Measurements from ENCODE around the gene KCNK6.

Gene KCNK6

DNA sequence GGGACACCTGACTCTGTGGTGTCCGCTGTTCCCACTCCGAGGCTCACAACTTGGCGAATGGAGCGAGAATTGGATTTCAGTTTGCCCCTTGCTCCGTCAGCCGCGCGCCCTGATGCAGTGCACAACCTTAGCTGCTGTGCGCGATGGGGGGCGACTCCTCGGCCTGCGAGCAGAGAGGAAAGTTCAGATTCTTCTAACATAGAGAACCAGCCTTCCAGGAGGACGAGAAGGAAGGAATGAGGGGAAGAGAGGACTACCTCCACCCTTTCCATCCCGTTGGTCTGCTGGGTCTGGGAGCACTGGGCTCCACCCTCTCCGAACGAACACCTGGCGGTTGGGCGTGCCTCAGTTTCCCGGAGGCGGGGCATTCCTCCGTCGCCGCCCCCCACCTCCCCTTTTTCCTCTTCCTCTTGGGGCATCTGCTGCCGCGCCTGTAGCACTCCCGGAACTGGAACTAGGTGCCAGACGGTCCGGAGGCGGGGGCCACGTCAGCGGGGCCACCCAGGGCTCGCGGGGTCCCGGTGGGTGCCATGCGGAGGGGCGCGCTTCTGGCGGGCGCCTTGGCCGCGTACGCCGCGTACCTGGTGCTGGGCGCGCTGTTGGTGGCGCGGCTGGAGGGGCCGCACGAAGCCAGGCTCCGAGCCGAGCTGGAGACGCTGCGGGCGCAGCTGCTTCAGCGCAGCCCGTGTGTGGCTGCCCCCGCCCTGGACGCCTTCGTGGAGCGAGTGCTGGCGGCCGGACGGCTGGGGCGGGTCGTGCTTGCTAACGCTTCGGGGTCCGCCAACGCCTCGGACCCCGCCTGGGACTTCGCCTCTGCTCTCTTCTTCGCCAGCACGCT, at the start of gene KCNK6:
Gene KCNK6, plus strand, starts transcription at position 425 of the 838 bp plus-strand sequence. Its CDS starts 106 bp downstream, at position 531.
- H3K27ac Mint-ChIP-seq, result peak within 1 kb of the TSS; percentile 54
- H3K4me1 Mint-ChIP-seq (ENCODE audit: low read depth), result peaks cover 39% of the 10 kb centered on the region
- H3K9me3 Mint-ChIP-seq (ENCODE audit: low read depth), result no peaks in the 10 kb centered on the region
- no peaks in the 10 kb centered on the region for H3K27me3 Mint-ChIP-seq
- peak within 1 kb of the TSS; percentile 87 for H3K4me3 Mint-ChIP-seq
- peaks cover 2% of the 10 kb centered on the region for H3K36me3 Mint-ChIP-seq

DNA sequence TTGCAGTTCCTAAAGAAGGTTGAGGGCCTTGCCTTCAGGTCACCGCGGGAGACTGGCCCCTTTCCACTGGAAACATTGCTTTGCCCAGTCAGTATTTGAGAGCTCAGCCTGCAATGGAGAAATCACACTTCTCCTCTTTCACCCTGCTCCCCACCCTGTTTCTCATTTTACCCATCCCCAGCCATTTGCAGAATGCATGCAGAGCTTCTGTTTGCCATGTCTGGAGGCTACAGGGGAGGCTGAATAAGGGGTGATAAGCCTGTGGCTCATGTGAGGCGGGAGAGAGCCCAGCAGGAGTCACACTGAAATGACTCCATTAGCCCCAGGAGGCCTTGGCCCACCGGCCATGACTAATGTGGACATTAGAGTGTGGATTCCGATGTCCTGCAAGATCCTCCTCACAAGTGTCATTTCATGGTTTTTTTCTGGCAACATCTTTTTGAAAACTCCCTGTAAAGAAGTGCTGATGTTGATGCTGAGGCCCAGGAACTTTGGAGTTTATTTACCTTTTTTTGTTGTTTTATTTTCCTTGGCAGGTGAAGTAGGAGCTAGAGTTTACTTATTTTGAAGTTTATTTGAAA, 49.0 kb upstream of the KCNK6 start:
- H3K27ac Mint-ChIP-seq, result no peak overlapping the region

GRCh38 chr19:38273499-38273898, 46.1 kb upstream of the KCNK6 start:
- Mint-ChIP-seq H3K27me3 (no peaks in the 10 kb centered on the region), H3K36me3 (no peaks in the 10 kb centered on the region), H3K4me1 (ENCODE audit: low read depth) (peaks cover 6% of the 10 kb centered on the region), H3K9me3 (ENCODE audit: low read depth) (no peaks in the 10 kb centered on the region), H3K4me3 (no peak overlapping the region), H3K27ac (no peak overlapping the region)

More for the DNA sequence above, 49.0 kb upstream of the KCNK6 start:
- H3K27me3 Mint-ChIP-seq, result no peaks in the 10 kb centered on the region
- H3K9me3 Mint-ChIP-seq (ENCODE audit: low read depth), result no peaks in the 10 kb centered on the region
- H3K36me3 Mint-ChIP-seq, result no peaks in the 10 kb centered on the region
- no peak overlapping the region for H3K4me3 Mint-ChIP-seq
- peaks cover 24% of the 10 kb centered on the region for H3K4me1 Mint-ChIP-seq (ENCODE audit: low read depth)

- H3K9me3 Mint-ChIP-seq (ENCODE audit: low read depth), result no peaks in the 10 kb centered on the region
- no peak overlapping the region for H3K4me3 Mint-ChIP-seq
- no peak overlapping the region for H3K27ac Mint-ChIP-seq
- H3K27me3 Mint-ChIP-seq, result no peaks in the 10 kb centered on the region
- H3K4me1 Mint-ChIP-seq (ENCODE audit: low read depth), result peaks cover 6% of the 10 kb centered on the region
- H3K36me3 Mint-ChIP-seq, result no peaks in the 10 kb centered on the region
Observed at GRCh38 chr19:38274739-38275138, 44.9 kb upstream of the KCNK6 start.

- Mint-ChIP-seq H3K27ac (no peak overlapping the region), H3K27me3 (no peaks in the 10 kb centered on the region), H3K36me3 (no peaks in the 10 kb centered on the region), H3K4me1 (ENCODE audit: low read depth) (peaks cover 7% of the 10 kb centered on the region), H3K4me3 (no peak overlapping the region), H3K9me3 (ENCODE audit: low read depth) (no peaks in the 10 kb centered on the region)
Observed at GRCh38 chr19:38276942-38277517, 42.6 kb upstream of the KCNK6 start.

- peaks cover 10% of the 10 kb centered on the region for H3K4me1 Mint-ChIP-seq (ENCODE audit: low read depth)
- H3K4me3 Mint-ChIP-seq, result no peak overlapping the region
- no peaks in the 10 kb centered on the region for H3K36me3 Mint-ChIP-seq
- H3K9me3 Mint-ChIP-seq (ENCODE audit: low read depth), result no peaks in the 10 kb centered on the region
- H3K27ac Mint-ChIP-seq, result no peak overlapping the region
- no peaks in the 10 kb centered on the region for H3K27me3 Mint-ChIP-seq
Observed at GRCh38 chr19:38277549-38277948, 42.1 kb upstream of the KCNK6 start.

DNA sequence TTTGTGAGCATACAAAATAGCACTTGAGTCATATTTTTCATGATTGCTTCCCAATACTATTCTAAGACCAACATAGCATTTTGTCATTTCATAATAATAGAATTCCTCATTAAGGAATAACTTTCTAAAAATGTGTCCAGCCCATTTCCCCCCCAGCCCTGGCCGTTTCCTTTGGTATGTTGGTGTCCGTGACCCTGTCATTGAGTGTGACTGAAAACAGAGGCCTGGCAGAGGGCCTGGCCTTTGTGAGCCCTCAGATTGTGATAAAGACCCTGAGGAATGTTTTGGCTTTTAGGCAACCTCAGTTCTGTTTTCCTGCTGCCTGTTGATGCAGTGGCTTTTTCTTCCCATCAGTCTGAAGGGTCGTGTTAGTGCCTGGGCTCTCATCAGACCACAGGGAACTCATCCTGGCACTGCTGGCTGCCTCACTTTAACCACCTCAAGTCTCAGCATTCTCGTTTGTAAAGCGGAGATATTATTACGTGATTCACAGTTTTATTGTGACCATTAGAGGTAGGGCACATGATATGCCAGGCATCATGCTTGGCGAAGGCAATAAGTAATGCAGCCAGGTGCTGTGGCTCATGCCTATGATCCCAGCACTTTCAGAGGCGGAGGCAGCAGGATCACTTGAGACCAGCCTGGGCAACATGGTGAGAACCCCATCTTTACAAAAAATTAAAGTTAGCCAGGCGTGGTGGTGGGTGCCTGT, 41.5 kb upstream of the KCNK6 start:
- no peaks in the 10 kb centered on the region for H3K27me3 Mint-ChIP-seq
- no peaks in the 10 kb centered on the region for H3K9me3 Mint-ChIP-seq (ENCODE audit: low read depth)
- peaks cover 13% of the 10 kb centered on the region for H3K4me1 Mint-ChIP-seq (ENCODE audit: low read depth)
- H3K4me3 Mint-ChIP-seq, result no peak overlapping the region
- H3K36me3 Mint-ChIP-seq, result no peaks in the 10 kb centered on the region
- H3K27ac Mint-ChIP-seq, result no peak overlapping the region

GRCh38 chr19:38278751-38279150, 40.9 kb upstream of the KCNK6 start:
- no peaks in the 10 kb centered on the region for H3K27me3 Mint-ChIP-seq
- H3K4me3 Mint-ChIP-seq, result no peak overlapping the region
- H3K9me3 Mint-ChIP-seq (ENCODE audit: low read depth), result no peaks in the 10 kb centered on the region
- H3K27ac Mint-ChIP-seq, result no peak overlapping the region
- H3K4me1 Mint-ChIP-seq (ENCODE audit: low read depth), result peaks cover 13% of the 10 kb centered on the region
- H3K36me3 Mint-ChIP-seq, result no peaks in the 10 kb centered on the region

GRCh38 chr19:38280030-38280921, 39.4 kb upstream of the KCNK6 start:
- H3K4me1 Mint-ChIP-seq (ENCODE audit: low read depth), result peaks cover 13% of the 10 kb centered on the region
- no peak overlapping the region for H3K4me3 Mint-ChIP-seq
- H3K9me3 Mint-ChIP-seq (ENCODE audit: low read depth), result no peaks in the 10 kb centered on the region
- no peaks in the 10 kb centered on the region for H3K36me3 Mint-ChIP-seq
- H3K27me3 Mint-ChIP-seq, result no peaks in the 10 kb centered on the region
- H3K27ac Mint-ChIP-seq, result no peak overlapping the region

- Mint-ChIP-seq H3K27me3 (no peaks in the 10 kb centered on the region), H3K4me1 (ENCODE audit: low read depth) (peaks cover 13% of the 10 kb centered on the region), H3K9me3 (ENCODE audit: low read depth) (no peaks in the 10 kb centered on the region), H3K36me3 (peaks cover 2% of the 10 kb centered on the region), H3K4me3 (no peak overlapping the region), H3K27ac (peak overlapping the region; percentile 31)
Observed at GRCh38 chr19:38281811-38282566, 37.7 kb upstream of the KCNK6 start.

- Mint-ChIP-seq H3K9me3 (ENCODE audit: low read depth) (no peaks in the 10 kb centered on the region), H3K27me3 (no peaks in the 10 kb centered on the region), H3K4me3 (no peak overlapping the region), H3K27ac (no peak overlapping the region), H3K4me1 (ENCODE audit: low read depth) (peaks cover 13% of the 10 kb centered on the region), H3K36me3 (peaks cover 2% of the 10 kb centered on the region)
Observed at GRCh38 chr19:38283271-38283670, 36.4 kb upstream of the KCNK6 start.

DNA sequence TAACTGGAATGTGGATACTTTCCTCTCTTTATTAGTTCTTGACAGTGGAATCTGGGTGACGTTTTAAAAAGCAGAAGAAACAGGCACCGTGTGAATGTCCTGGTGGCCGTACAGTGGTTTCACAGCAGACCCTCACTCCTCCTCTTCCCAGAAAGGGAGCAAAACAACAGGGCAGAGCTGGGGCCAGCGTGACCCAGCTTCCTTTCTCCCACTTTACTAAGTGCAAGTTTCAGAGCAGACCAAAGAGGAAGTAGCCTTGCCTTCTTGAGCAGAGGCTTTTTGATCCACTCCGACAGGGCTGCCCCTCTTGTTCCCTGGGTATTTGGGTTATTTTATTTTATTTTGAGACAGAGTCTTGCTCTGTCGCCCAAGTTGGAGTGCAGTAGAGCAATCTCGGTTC, 35.2 kb upstream of the KCNK6 start:
- Mint-ChIP-seq H3K4me3 (no peak overlapping the region), H3K27ac (no peak overlapping the region), H3K9me3 (ENCODE audit: low read depth) (no peaks in the 10 kb centered on the region), H3K36me3 (peaks cover 2% of the 10 kb centered on the region), H3K27me3 (no peaks in the 10 kb centered on the region), H3K4me1 (ENCODE audit: low read depth) (peaks cover 13% of the 10 kb centered on the region)

DNA sequence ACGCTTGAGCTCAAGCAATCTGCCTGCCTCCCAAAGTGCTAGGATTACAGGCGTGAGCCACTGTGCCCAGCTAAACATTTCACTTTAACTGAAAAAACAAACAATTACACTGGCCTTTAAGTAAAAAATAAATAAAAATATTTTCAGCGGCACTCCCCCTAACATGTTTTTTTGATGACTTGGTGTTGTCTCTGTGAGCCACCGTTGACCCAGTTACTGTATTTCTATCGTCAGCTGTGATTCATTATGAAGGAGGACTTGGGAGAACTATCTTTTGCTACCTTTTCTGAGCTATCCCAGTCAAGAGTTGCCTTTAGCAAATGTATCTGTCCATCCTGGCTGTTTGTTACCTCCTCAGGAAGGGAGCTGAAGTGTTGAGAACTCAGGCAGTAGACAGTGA, 34.1 kb upstream of the KCNK6 start:
- no peaks in the 10 kb centered on the region for H3K9me3 Mint-ChIP-seq (ENCODE audit: low read depth)
- H3K4me3 Mint-ChIP-seq, result no peak overlapping the region
- no peak overlapping the region for H3K27ac Mint-ChIP-seq
- H3K4me1 Mint-ChIP-seq (ENCODE audit: low read depth), result peaks cover 13% of the 10 kb centered on the region
- no peaks in the 10 kb centered on the region for H3K27me3 Mint-ChIP-seq
- H3K36me3 Mint-ChIP-seq, result peaks cover 2% of the 10 kb centered on the region

GRCh38 chr19:38287604-38288003, 32.0 kb upstream of the KCNK6 start:
- H3K4me3 Mint-ChIP-seq, result no peak overlapping the region
- no peaks in the 10 kb centered on the region for H3K27me3 Mint-ChIP-seq
- H3K27ac Mint-ChIP-seq, result no peak overlapping the region
- no peaks in the 10 kb centered on the region for H3K9me3 Mint-ChIP-seq (ENCODE audit: low read depth)
- peaks cover 4% of the 10 kb centered on the region for H3K36me3 Mint-ChIP-seq
- H3K4me1 Mint-ChIP-seq (ENCODE audit: low read depth), result peaks cover 2% of the 10 kb centered on the region

Data from activated naive CD8-positive, alpha-beta T cell (primary cell).